ENCODE results near the gene NOL3.

Gene NOL3

GRCh38 chr16:67156143-67156844 lies 14.0 kb upstream of the NOL3 start:
- Histone ChIP-seq H3K4me1 (ENCODE audit: control insufficient read depth, insufficient read depth, low read length) (peaks cover 10% of the 10 kb centered on the region), H3K27me3 (replicated peaks; ENCODE audit: control insufficient read depth, insufficient read depth, low read length) (no peaks in the 10 kb centered on the region), H3K9me3 (ENCODE audit: control insufficient read depth, low read length) (no peaks in the 10 kb centered on the region), H3K9ac (ENCODE audit: low read length) (no peak overlapping the region), H3K4me3 (ENCODE audit: low read length) (no peak overlapping the region), H3K36me3 (ENCODE audit: control insufficient read depth, insufficient read depth, low read length, severe bottlenecking) (no peaks in the 10 kb centered on the region)
- DNase-seq (ENCODE audit: low read depth), result no peak

DNA sequence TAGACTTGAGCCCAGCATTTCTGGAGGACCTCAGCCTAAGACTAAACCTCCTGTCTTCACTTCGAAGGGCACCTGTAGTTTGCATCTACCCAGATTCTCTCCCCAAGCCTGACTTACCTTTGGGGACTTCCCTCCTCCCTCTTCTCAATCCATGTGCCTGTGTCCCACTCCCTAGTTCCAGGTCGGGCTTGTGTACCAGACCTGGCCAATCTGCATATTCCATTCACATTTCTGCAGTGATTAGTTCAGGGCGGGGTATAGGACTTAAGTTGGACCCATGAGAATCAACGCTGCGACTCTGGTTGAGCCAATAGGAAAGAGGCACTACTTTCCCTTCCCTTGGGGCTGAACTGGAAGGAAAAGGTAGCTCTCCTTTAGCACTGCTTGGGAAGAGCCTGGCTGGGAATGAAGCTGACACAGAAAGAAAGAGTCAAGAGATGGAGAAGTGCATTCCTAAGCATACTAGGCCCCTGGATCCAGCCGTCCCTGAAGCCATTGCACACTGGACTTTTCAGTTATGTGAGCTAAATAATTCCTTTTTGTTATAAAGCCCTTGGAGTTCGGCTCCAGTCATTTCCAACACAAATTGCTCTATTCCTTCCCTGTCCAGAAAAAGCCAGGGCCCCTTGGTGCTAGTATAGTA lies 13.1 kb upstream of the NOL3 start:
- no peak for DNase-seq (ENCODE audit: low read depth)
- H3K27me3 ChIP-seq (replicated peaks; ENCODE audit: control insufficient read depth, insufficient read depth, low read length), result no peaks in the 10 kb centered on the region
- H3K4me1 ChIP-seq (ENCODE audit: control insufficient read depth, insufficient read depth, low read length), result peaks cover 11% of the 10 kb centered on the region
- H3K4me3 ChIP-seq (ENCODE audit: low read length), result no peak overlapping the region
- no peak overlapping the region for H3K9ac ChIP-seq (ENCODE audit: low read length)
- no peaks in the 10 kb centered on the region for H3K36me3 ChIP-seq (ENCODE audit: control insufficient read depth, insufficient read depth, low read length, severe bottlenecking)
- no peaks in the 10 kb centered on the region for H3K9me3 ChIP-seq (ENCODE audit: control insufficient read depth, low read length)

DNA sequence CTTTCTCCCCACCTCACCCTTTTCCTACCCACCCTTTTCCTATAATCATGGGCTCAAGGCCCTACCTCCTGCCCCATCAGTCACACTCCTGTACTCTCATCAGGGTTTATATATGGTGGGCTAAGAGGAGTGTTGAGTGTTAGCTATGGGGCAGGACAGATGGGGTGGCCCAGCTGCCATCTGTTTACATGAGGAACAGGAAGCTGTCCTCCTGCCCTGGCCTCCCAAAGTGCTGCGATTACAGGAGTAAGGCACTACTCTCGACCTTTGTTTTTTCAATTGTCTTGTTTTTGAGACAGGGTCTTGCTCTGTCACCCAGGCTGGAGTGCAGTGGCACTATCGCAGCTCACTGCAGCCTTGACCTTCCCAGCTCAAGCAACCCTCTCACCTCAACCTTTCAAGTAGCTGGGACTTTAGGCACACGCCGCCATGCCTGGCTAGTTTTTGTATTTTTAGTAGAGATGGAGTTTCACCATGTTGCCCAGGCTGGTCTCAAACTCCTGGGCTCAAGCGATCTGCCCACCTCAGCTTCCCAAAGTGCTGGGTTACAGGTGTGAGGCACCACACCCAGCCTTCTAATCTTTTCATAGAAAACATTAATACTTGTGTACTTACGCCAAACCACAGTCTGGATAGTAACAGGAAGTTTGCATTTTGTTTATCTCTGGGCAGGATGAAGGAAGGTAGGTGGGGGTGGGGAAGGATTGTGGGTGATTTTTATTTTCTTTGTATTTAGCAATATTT lies 12.3 kb upstream of the NOL3 start:
- Histone ChIP-seq H3K4me3 (ENCODE audit: low read length) (no peak overlapping the region), H3K9ac (ENCODE audit: low read length) (no peak overlapping the region), H3K36me3 (ENCODE audit: control insufficient read depth, insufficient read depth, low read length, severe bottlenecking) (no peaks in the 10 kb centered on the region), H3K9me3 (ENCODE audit: control insufficient read depth, low read length) (no peaks in the 10 kb centered on the region), H3K27me3 (replicated peaks; ENCODE audit: control insufficient read depth, insufficient read depth, low read length) (no peaks in the 10 kb centered on the region), H3K4me1 (ENCODE audit: control insufficient read depth, insufficient read depth, low read length) (peaks cover 11% of the 10 kb centered on the region)
- DNase-seq (ENCODE audit: low read depth), result no peak

DNA sequence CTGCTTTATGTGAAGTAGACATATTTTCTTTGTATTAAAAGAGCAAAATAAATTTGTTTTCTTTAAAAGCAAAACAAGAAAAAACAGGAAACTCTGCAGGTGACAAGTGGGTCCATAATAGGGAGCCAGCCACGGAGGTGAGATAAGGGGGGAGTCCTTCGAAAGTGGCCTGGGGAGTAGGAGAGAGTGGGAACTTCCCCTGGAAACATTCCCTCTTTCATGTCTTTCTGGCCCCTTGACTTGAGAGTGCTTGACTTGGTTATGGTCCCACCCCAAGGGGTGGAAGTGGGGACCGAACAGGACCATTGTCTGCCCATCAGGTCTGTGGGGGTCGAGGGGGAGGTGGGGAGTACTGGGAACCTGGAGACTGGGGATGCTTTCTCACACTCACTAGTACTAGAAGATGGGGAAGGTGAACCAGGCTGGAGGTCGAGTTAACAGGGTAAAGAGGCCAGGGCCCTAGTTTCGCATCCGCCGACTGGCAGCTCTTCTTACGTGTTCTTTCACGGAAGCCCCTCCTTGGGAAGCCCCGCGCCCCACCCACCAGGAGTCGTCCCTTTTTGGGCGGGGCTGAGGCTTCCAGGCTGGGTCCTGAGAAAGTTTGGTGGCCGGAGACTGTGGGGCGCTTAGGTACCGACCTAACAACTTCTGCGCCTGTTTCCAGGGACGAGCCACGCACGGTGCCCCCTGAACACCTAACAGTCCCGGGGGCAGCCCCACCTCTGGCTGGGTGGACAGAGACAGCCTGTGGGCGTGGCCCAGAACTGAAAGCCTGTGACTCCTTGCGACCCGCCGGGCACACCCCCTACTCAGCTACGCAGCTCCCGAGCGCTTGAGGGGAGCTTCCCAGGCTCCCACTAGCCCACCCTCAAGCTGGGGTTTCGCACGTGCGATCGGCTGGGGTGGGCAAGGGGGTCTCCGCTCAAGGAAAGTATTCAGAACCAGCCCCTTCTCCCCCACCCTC lies 11.4 kb upstream of the NOL3 start:
- peak; percentile 55 for DNase-seq (ENCODE audit: low read depth)
- H3K36me3 ChIP-seq (ENCODE audit: control insufficient read depth, insufficient read depth, low read length, severe bottlenecking), result no peaks in the 10 kb centered on the region
- no peaks in the 10 kb centered on the region for H3K9me3 ChIP-seq (ENCODE audit: control insufficient read depth, low read length)

DNA sequence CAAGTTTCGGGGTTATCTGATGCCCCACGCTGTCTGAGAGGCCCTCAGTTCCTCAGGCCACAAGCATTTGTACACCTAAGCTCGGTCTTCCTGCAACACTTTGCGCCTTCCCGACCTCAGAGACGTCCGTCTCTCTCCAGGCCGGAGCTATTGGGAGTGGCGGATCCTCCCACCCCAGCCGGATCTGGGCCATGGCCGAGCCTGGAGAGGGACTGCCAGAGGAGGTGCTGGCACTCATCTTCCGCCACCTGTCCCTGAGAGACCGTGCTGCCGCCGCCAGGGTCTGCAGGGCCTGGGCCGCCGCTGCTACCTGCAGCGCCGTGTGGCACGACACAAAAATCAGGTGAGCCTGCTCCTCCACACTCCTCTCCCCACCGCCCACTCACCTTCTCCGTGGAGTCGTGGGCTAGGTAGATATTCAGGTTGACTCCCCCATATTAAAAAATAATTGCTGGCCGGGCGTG lies 8.7 kb upstream of the NOL3 start:
- DNase-seq (ENCODE audit: low read depth), result no peak
- H3K27me3 ChIP-seq (replicated peaks; ENCODE audit: control insufficient read depth, insufficient read depth, low read length), result peaks cover 5% of the 10 kb centered on the region
- H3K4me3 ChIP-seq (ENCODE audit: low read length), result peak overlapping the region; percentile 97
- no peaks in the 10 kb centered on the region for H3K36me3 ChIP-seq (ENCODE audit: control insufficient read depth, insufficient read depth, low read length, severe bottlenecking)
- peaks cover 24% of the 10 kb centered on the region for H3K4me1 ChIP-seq (ENCODE audit: control insufficient read depth, insufficient read depth, low read length)
- no peaks in the 10 kb centered on the region for H3K9me3 ChIP-seq (ENCODE audit: control insufficient read depth, low read length)
- H3K9ac ChIP-seq (ENCODE audit: low read length), result peak overlapping the region; percentile 94

More for the DNA sequence above, 11.4 kb upstream of the NOL3 start:
- Histone ChIP-seq H3K4me3 (ENCODE audit: low read length) (peak overlapping the region; percentile 97), H3K9ac (ENCODE audit: low read length) (peak overlapping the region; percentile 94), H3K27me3 (replicated peaks; ENCODE audit: control insufficient read depth, insufficient read depth, low read length) (no peaks in the 10 kb centered on the region), H3K4me1 (ENCODE audit: control insufficient read depth, insufficient read depth, low read length) (peaks cover 15% of the 10 kb centered on the region)

GRCh38 chr16:67162506-67163163 lies 7.7 kb upstream of the NOL3 start:
- no peak overlapping the region for H3K9ac ChIP-seq (ENCODE audit: low read length)
- H3K36me3 ChIP-seq (ENCODE audit: control insufficient read depth, insufficient read depth, low read length, severe bottlenecking), result no peaks in the 10 kb centered on the region
- DNase-seq (ENCODE audit: low read depth), result peak; percentile 35
- no peaks in the 10 kb centered on the region for H3K9me3 ChIP-seq (ENCODE audit: control insufficient read depth, low read length)
- H3K27me3 ChIP-seq (replicated peaks; ENCODE audit: control insufficient read depth, insufficient read depth, low read length), result peaks cover 5% of the 10 kb centered on the region
- H3K4me1 ChIP-seq (ENCODE audit: control insufficient read depth, insufficient read depth, low read length), result peaks cover 24% of the 10 kb centered on the region
- no peak overlapping the region for H3K4me3 ChIP-seq (ENCODE audit: low read length)

DNA sequence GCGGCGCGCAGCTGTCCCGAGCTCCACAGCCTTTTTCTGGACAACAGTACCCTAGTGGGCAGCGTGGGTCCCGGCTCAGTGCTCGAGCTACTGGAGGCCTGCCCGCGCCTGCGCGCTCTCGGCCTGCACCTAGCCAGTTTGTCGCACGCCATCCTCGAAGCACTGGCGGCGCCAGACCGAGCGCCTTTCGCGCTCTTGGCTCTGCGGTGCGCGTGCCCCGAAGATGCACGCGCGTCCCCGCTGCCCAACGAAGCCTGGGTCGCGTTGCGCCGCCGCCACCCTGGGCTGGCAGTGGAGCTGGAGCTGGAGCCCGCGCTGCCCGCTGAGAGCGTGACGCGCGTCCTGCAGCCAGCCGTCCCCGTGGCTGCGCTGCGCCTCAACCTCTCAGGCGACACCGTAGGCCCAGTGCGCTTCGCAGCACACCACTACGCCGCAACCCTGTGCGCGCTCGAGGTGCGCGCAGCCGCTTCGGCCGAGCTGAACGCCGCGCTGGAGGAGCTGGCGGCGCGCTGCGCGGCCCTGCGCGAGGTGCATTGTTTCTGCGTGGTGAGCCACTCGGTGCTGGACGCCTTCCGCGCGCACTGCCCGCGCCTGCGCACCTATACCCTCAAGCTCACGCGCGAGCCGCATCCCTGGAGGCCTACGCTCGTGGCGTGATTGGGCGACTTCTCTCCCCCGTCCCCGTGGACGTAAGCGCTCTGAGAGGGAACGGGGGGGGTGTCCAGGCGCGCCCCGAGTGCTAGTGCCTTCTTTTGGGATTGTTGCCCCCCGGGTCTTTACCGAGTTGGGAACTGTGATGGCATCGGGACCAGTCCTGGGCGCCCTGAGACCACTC lies 7.0 kb upstream of the NOL3 start:
- peak; percentile 54 for DNase-seq (ENCODE audit: low read depth)
- peaks cover 5% of the 10 kb centered on the region for H3K27me3 ChIP-seq (replicated peaks; ENCODE audit: control insufficient read depth, insufficient read depth, low read length)

GRCh38 chr16:67163999-67164558 lies 6.3 kb upstream of the NOL3 start:
- peak; percentile 29 for DNase-seq (ENCODE audit: low read depth)
- Histone ChIP-seq H3K36me3 (ENCODE audit: control insufficient read depth, insufficient read depth, low read length, severe bottlenecking) (no peaks in the 10 kb centered on the region), H3K9ac (ENCODE audit: low read length) (no peak overlapping the region), H3K4me3 (ENCODE audit: low read length) (peak overlapping the region; percentile 33), H3K27me3 (replicated peaks; ENCODE audit: control insufficient read depth, insufficient read depth, low read length) (peaks cover 5% of the 10 kb centered on the region), H3K4me1 (ENCODE audit: control insufficient read depth, insufficient read depth, low read length) (peaks cover 19% of the 10 kb centered on the region), H3K9me3 (ENCODE audit: control insufficient read depth, low read length) (no peaks in the 10 kb centered on the region)

More for the DNA sequence above, 7.0 kb upstream of the NOL3 start:
- Histone ChIP-seq H3K4me3 (ENCODE audit: low read length) (peak overlapping the region; percentile 33), H3K36me3 (ENCODE audit: control insufficient read depth, insufficient read depth, low read length, severe bottlenecking) (no peaks in the 10 kb centered on the region), H3K9ac (ENCODE audit: low read length) (no peak overlapping the region), H3K9me3 (ENCODE audit: control insufficient read depth, low read length) (no peaks in the 10 kb centered on the region), H3K4me1 (ENCODE audit: control insufficient read depth, insufficient read depth, low read length) (peaks cover 24% of the 10 kb centered on the region)

DNA sequence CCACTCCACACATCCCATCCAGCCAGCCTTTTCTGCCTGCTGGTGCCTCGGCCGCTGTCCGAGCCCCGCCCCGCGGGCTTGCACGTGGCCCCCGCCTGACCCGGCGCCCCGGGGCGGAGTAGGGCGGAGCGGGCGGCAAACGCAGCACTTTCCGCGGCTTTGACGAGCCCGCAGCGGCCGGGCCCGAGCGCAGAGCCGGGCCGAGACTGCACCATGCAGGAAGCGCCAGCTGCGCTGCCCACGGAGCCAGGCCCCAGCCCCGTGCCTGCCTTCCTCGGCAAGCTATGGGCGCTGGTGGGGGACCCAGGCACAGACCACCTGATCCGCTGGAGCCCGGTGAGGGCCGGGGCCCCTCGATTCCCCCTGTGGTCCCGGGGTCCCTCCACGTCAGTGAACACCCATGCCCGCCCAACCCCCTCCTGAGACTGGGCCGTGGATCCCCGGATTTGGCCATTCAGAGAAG lies 5.7 kb upstream of the NOL3 start, which contains the start of gene HSF4:
Gene HSF4 (plus strand): TSS at position 147 of the 463 bp plus-strand sequence. CDS start 67 bp downstream, at position 214.
- no peaks in the 10 kb centered on the region for H3K36me3 ChIP-seq (ENCODE audit: control insufficient read depth, insufficient read depth, low read length, severe bottlenecking)
- peak; percentile 48 for DNase-seq (ENCODE audit: low read depth)
- H3K9me3 ChIP-seq (ENCODE audit: control insufficient read depth, low read length), result no peaks in the 10 kb centered on the region
- H3K4me3 ChIP-seq (ENCODE audit: low read length), result peak within 1 kb of the TSS; percentile 37
- peak within 1 kb of the TSS; percentile 73 for H3K9ac ChIP-seq (ENCODE audit: low read length)
- H3K27me3 ChIP-seq (replicated peaks; ENCODE audit: control insufficient read depth, insufficient read depth, low read length), result peaks cover 5% of the 10 kb centered on the region
- H3K4me1 ChIP-seq (ENCODE audit: control insufficient read depth, insufficient read depth, low read length), result peaks cover 24% of the 10 kb centered on the region
